GM12875 (cell line): Measurements from ENCODE around the gene MRNIP.

Experiments
- H3K4me3 ChIP-seq: one replicate; pipeline ENCODE4 v1.5.1; 2011; ENCODE audit warnings: low read depth, low read length, control low read depth
- CTCF ChIP-seq: IDR thresholded peaks from 2 replicates; pipeline ENCODE4 v1.5.1; 2011; ENCODE audit warnings: low read depth, mild to moderate bottlenecking, control low read depth, inconsistent platforms, low read length, moderate library complexity, borderline replicate concordance; ENCODE audit not compliant: insufficient read depth

The MRNIP gene

DNA sequence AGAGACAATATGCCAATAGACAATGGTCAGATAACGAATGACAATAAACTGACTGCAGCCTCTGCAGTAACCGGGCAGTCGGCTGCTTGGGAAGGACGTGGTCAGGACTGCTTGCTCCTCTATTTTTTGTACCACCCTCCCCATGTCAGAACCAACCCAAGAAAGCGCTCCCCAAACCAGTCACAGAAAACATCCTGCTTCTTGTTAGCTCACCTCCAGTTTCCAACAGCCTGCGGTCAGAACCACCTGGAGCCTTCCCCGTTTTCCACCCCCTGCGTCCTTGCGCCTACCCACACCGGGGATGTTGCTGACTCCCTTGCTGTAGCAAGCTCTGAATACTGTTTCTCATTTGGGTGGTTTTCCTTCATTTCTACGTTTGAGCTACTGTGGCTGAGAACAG, 1.7 kb upstream of the MRNIP start:
- TF ChIP-seq CTCF, result no peak
- no peak overlapping the region for H3K4me3 ChIP-seq

DNA sequence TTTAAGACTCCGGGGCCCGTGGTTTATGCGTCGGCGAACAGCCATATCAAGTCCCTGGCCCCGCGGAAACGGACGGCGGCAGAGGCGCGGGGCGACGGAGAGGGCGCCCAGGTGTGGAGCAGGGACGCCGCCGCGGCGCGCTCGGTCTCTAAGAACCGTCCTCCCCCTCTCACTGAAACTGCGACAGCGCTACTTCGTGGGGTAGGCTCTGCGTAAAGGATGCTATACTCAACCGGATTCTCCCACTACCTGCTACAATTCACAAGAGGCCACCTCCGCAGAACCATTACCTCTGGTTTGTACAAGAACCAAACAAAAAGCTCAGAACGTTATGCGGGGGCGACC, 404 bp downstream of the MRNIP start:
- TF ChIP-seq CTCF, result no peak
- H3K4me3 ChIP-seq, result peak overlapping the region; percentile 90

DNA sequence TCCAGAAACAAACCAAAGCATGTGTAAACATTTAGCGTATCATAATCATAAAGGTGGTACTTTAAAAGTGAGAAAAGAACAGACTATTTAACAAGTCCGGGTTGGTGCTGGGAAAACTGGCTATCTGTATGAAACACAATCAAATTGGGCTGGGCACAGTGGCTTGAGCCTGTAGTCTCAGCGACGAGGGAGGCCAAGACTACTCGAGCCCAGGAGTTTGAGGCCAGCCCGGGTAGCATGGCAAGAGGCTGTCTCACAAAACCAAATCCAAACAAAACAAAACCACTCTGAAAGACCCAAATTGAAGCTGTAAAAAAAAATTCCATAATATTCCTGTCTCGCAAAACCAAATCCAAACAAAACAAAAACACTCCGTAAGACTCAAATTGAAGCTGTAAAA, 4.3 kb downstream of the MRNIP start:
- TF ChIP-seq CTCF, result no peak

DNA sequence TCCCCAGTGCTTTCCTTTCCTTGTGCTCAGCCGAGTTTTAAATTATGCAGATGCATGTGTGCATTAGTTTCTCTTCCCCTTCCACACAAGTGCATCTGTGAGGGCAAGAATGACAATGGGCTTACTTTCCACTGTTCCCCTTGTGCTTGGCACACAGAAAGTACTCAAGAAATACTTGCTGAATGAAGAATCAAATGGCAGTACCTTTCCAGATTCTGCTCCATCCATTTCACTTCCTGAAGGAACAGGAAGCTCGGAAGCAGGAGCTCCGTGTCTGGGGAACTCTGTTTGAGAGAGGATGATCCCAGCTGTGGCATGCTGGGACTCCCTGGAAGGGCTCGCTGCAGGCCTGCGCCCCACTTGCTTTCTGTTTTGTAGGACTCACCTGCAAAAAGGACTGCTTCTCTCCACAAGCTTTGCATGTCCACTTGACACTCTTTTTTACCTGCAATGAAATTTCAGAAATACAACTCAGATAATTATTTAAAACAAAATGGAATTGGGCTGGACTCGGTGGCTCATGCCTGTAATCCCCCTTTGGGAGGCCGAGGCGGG, 5.5 kb downstream of the MRNIP start:
- TF ChIP-seq CTCF, result no peak
- no peak overlapping the region for H3K4me3 ChIP-seq

More for the DNA sequence above, 4.3 kb downstream of the MRNIP start:
- no peak overlapping the region for H3K4me3 ChIP-seq

GRCh38 chr5:179841621-179842020, 17.0 kb downstream of the MRNIP start:
- no peak for TF ChIP-seq CTCF
- H3K4me3 ChIP-seq, result no peak overlapping the region

DNA sequence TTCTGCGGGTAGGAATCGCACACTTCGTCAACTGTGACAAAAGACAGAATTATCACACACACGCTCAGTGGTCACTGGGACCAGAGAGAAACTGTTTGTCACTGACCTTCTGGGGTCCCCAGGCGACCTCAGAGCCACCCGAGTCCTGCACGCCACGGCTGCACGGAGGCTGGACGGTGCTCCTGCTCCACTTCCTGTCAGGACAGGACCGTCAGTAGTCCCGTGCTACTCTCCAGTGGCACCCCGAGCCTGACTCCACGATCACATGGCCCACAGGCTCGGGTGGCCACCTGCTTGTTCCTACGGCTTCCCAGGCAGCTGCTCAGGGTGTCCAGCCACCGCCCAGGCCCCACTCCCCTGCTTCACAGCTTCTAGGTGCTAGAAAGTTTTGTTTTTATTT, 17.9 kb downstream of the MRNIP start:
- TF ChIP-seq CTCF, result no peak

GRCh38 chr5:179840321-179840720, 18.3 kb downstream of the MRNIP start:
- no peak overlapping the region for H3K4me3 ChIP-seq
- no peak for TF ChIP-seq CTCF

More for the DNA sequence above, 17.9 kb downstream of the MRNIP start:
- no peak overlapping the region for H3K4me3 ChIP-seq
